ENCODE data around the gene PNMA8C.
"Not testable (repeated sequence)": the region's sequence is repeated elsewhere in the genome, so short reads cannot be mapped to it uniquely, and the experiment has no call there.

Gene PNMA8C

GRCh38 chr19:46402725-46403124 lies 26.0 kb downstream of the PNMA8C start:
- CTCF ChIA-PET: interaction anchor here (0.6 to 6.3 kb wide), 21 partner anchors 8 to 329 kb away, joined by 3 to 89 read pairs (median 4); partner anchors contain the start of gene CCDC8
- H3K27ac ChIP-seq (ENCODE audit: extremely low read depth, low read depth, low read length): no peak overlapping the region
- POLR2A ChIA-PET: interaction anchor here (1.7 kb wide), 1 partner anchor 11 kb away, joined by 9 read pairs; the partner anchor contains the start of gene CCDC8
- no peaks in the 10 kb centered on the region for H3K36me3 ChIP-seq (ENCODE audit: control insufficient read depth in 2 of 2, insufficient read depth in 1 of 2, low read length in 2 of 2)
- H3K4me3 ChIP-seq (ENCODE audit: low read depth, low read length): no peak overlapping the region
- H3K4me1 ChIP-seq (ENCODE audit: control insufficient read depth, insufficient read depth, low read length): no peaks in the 10 kb centered on the region; the same call in 1 of the 2 replicates
- no peaks in the 10 kb centered on the region for H3K9me3 ChIP-seq (ENCODE audit: control insufficient read depth, insufficient read depth, low read depth, low read length)
- TF ChIP-seq GLIS1 (tag by site-specific recombination; IDR thresholded peaks at IDR 0.05) (0 out of 2 replicates have a peak, but pooled peaks have one; percentile 19), ZNF341 (tag by site-specific recombination; IDR thresholded peaks at IDR 0.05; ENCODE audit: low read depth) (no peak), ZNF580 (tag by site-specific recombination; IDR thresholded peaks at IDR 0.05) (0 out of 2 replicates have a peak, but pooled peaks have one; percentile 33), ZNF302 (tag by site-specific recombination; IDR thresholded peaks at IDR 0.05; ENCODE audit: low read depth) (no peak), KLF8 (tag by site-specific recombination; IDR thresholded peaks at IDR 0.05) (0 out of 2 replicates have a peak, but pooled peaks have one; percentile 34), KLF7 (tag by site-specific recombination; IDR thresholded peaks at IDR 0.05; ENCODE audit: borderline replicate concordance) (0 out of 2 replicates have a peak, but pooled peaks have one; percentile 21), ZNF23 (tag by site-specific recombination; IDR thresholded peaks at IDR 0.05; ENCODE audit: borderline replicate concordance) (0 out of 2 replicates have a peak, but pooled peaks have one; percentile 10), ZNF623 (tag by site-specific recombination; IDR thresholded peaks at IDR 0.05) (peak; percentile 99)

GRCh38 chr19:46397801-46398479 lies 30.8 kb downstream of the PNMA8C start:
- not testable (repeated sequence) for H3K9me3 ChIP-seq (ENCODE audit: control insufficient read depth, insufficient read depth, low read depth, low read length); H3K36me3 ChIP-seq (ENCODE audit: control insufficient read depth in 2 of 2, insufficient read depth in 1 of 2, low read length in 2 of 2); H3K4me3 ChIP-seq (ENCODE audit: low read depth, low read length); H3K27ac ChIP-seq (ENCODE audit: extremely low read depth, low read depth, low read length); H3K4me1 ChIP-seq (ENCODE audit: control insufficient read depth, insufficient read depth, low read length)
- CTCF ChIA-PET: interaction anchor here (0.6 to 4.7 kb wide), 10 partner anchors 19 to 1048 kb away, joined by 3 to 59 read pairs (median 3); no protein-coding TSS in a partner anchor
- POLR2A ChIA-PET: interaction anchor here (0.6 kb wide), 1 partner anchor 276 kb away, joined by 5 read pairs; no protein-coding TSS in a partner anchor

- Histone ChIP-seq H3K27ac (ENCODE audit: extremely low read depth, low read depth, low read length) (no peak overlapping the region), H3K4me3 (ENCODE audit: low read depth, low read length) (no peak overlapping the region), H3K4me1 (ENCODE audit: control insufficient read depth, insufficient read depth, low read length) (no peaks in the 10 kb centered on the region), H3K36me3 (ENCODE audit: control insufficient read depth in 2 of 2, insufficient read depth in 1 of 2, low read length in 2 of 2) (peaks cover 12 to 28% of the 10 kb centered on the region in 2 experiments), H3K9me3 (ENCODE audit: control insufficient read depth, insufficient read depth, low read depth, low read length) (no peaks in the 10 kb centered on the region)
- ChIA-PET POLR2A (interaction anchor here (0.6 to 1.5 kb wide), 4 partner anchors 8 to 53 kb away, joined by 3 to 8 read pairs (median 6); partner anchors contain the start of gene CCDC8), CTCF (interaction anchor here (0.6 to 6.0 kb wide), 21 partner anchors 9 to 315 kb away, joined by 3 to 75 read pairs (median 9); partner anchors contain the start of gene PPP5C)
- no peak for TF ChIP-seq GLIS1 (tag by site-specific recombination; IDR thresholded peaks at IDR 0.05)
- no peak for TF ChIP-seq ZNF324 (tag by site-specific recombination; IDR thresholded peaks at IDR 0.05)
- 0 out of 2 replicates have a peak, but pooled peaks have one; percentile 24 for TF ChIP-seq KLF8 (tag by site-specific recombination; IDR thresholded peaks at IDR 0.05)
- TF ChIP-seq ZNF768 (tag by site-specific recombination; IDR thresholded peaks at IDR 0.05): peak; percentile 97
- peak; percentile 80 for TF ChIP-seq ZNF580 (tag by site-specific recombination; IDR thresholded peaks at IDR 0.05)
- TF ChIP-seq ZNF639 (tag by site-specific recombination; IDR thresholded peaks at IDR 0.05): no peak
- TF ChIP-seq ZNF174 (tag by site-specific recombination; IDR thresholded peaks at IDR 0.05): no peak
- TF ChIP-seq SP7 (tag by site-specific recombination; IDR thresholded peaks at IDR 0.05): 0 out of 2 replicates have a peak, but pooled peaks have one; percentile 12
- TF ChIP-seq ZNF280D (tag by site-specific recombination; IDR thresholded peaks at IDR 0.05): peak; percentile 91; the same call in 1 of the 2 replicates
- no peak for TF ChIP-seq HIC1 (tag by site-specific recombination; IDR thresholded peaks at IDR 0.05)
Observed at GRCh38 chr19:46394402-46394797, 34.3 kb downstream of the PNMA8C start.

All from HEK293 (cell line).